ENCODE results near the gene TCERG1. TPM values are rescaled to one million over a fixed set of nuclear protein-coding genes. Genes with fewer than 3 reads are reported as not detected.

The TCERG1 gene
- total and polyA plus RNA-seq, 8 donors: 11.8 to 39.3 (median 21.9) TPM

- no peaks in the 10 kb centered on the region for H3K36me3 ChIP-seq
- no peaks in the 10 kb centered on the region for H3K9me3 ChIP-seq
- ATAC-seq (no peak), FAIRE-seq (no peak), DNase-seq (no peak)
- TF ChIP-seq CTCF (IDR thresholded peaks at IDR 0.05): no peak
- no peak overlapping the region for H3K27ac ChIP-seq
- H3K4me3 ChIP-seq: no peak overlapping the region
- WGBS, 2 donors: 67 to 73% methylated on average over 3 of the region's 3 CpGs
- H3K27me3 ChIP-seq: peaks cover 0 to 6% (median 0%) of the 10 kb centered on the region in 4 donors
- H3K4me1 ChIP-seq: no peaks in the 10 kb centered on the region
- intact Hi-C loops (cut with DNase I): no loop called here
These were observed 76.6 kb downstream of the TCERG1 start for GRCh38 chr5:146523698-146524097.

GRCh38 chr5:146527785-146528184, 80.7 kb downstream of the TCERG1 start:
- no peak for DNase-seq
- intact Hi-C loops (cut with DNase I): no loop called here
- H3K27me3 ChIP-seq: peaks cover 0 to 6% (median 0%) of the 10 kb centered on the region in 4 donors
- no peaks in the 10 kb centered on the region for H3K4me1 ChIP-seq
- H3K9me3 ChIP-seq: no peaks in the 10 kb centered on the region
- no peak overlapping the region for H3K4me3 ChIP-seq
- no peaks in the 10 kb centered on the region for H3K36me3 ChIP-seq
- 52 to 61% methylated on average over 3 of the region's 3 CpGs for WGBS, 2 donors
- no peak for ATAC-seq
- FAIRE-seq: no peak
- H3K27ac ChIP-seq: no peak overlapping the region
- no peak for TF ChIP-seq CTCF (IDR thresholded peaks at IDR 0.05)

- WGBS, 2 donors: 51 to 53% methylated on average over 4 of the region's 4 CpGs
- H3K36me3 ChIP-seq: no peaks in the 10 kb centered on the region
- FAIRE-seq (no peak), DNase-seq (no peak), ATAC-seq (no peak)
- TF ChIP-seq CTCF (IDR thresholded peaks at IDR 0.05): no peak
- H3K4me3 ChIP-seq: no peak overlapping the region
- intact Hi-C loops (cut with DNase I): no loop called here
- H3K9me3 ChIP-seq: no peaks in the 10 kb centered on the region
- H3K27ac ChIP-seq: no peak overlapping the region
- peaks cover 0 to 6% (median 0%) of the 10 kb centered on the region in 4 donors for H3K27me3 ChIP-seq
- no peaks in the 10 kb centered on the region for H3K4me1 ChIP-seq
These were observed 81.1 kb downstream of the TCERG1 start for GRCh38 chr5:146528236-146528635.

GRCh38 chr5:146529984-146530383, 82.9 kb downstream of the TCERG1 start:
- no peak for FAIRE-seq
- intact Hi-C loops (cut with DNase I): no loop called here
- WGBS, 2 donors: 73 to 77% methylated on average over 2 of the region's 2 CpGs

More at GRCh38 chr5:146529984-146530383, 82.9 kb downstream of the TCERG1 start:
- ATAC-seq (no peak), DNase-seq (no peak)
- Histone ChIP-seq H3K4me1 (no peaks in the 10 kb centered on the region), H3K27me3 (peaks cover 0 to 6% (median 0%) of the 10 kb centered on the region in 4 donors), H3K36me3 (no peaks in the 10 kb centered on the region), H3K27ac (no peak overlapping the region), H3K9me3 (no peaks in the 10 kb centered on the region), H3K4me3 (no peak overlapping the region)
- no peak for TF ChIP-seq CTCF (IDR thresholded peaks at IDR 0.05)
